ENCODE results near the gene PRICKLE4. TPM values are rescaled to one million over a fixed set of nuclear protein-coding genes. Genes with fewer than 3 reads are reported as not detected.

The PRICKLE4 gene
- total and polyA plus RNA-seq, 2 of the 13 experiments (the other 11 are each of a cell fraction or from before 2014, with no cell fraction given) = 0.92 to 1.2 TPM

DNA sequence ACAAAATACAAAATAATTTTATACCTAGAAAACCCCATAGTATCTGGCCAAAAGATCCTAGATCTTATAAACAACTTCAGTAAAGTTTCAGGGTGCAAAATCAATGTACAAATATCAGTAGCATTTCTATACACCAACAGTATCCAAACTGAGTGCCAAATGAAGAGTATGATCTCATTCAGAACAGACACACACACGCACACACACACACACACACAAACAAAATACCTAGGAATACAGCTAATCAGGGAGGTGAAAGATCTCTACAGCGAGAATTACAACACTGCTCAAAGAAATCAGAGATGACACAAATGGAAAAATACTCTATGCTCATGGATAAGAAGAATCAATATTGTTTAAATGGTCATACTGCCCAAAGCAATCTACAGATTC is 56.1 kb downstream of the PRICKLE4 start:
- Histone ChIP-seq H2AFZ (ENCODE audit: low read length) (no peak overlapping the region), H3K4me1 (ENCODE audit: insufficient read depth, low read length) (no peaks in the 10 kb centered on the region), H3K79me2 (ENCODE audit: insufficient read depth, low read length) (no peaks in the 10 kb centered on the region), H3K27ac (ENCODE audit: extremely low read length, insufficient read depth, low read length) (no peak overlapping the region), H3K27me3 (ENCODE audit: control insufficient read depth in 1 of 2, insufficient read depth in 2 of 2, low read length in 2 of 2) (no peaks in the 10 kb centered on the region), H3K4me3 (replicated peaks in 1 of 3; ENCODE audit: insufficient read depth in 1 of 3, low read depth in 2 of 3, low read length in 3 of 3) (no peak overlapping the region), H3K9me3 (ENCODE audit: low read length) (no peaks in the 10 kb centered on the region), H3K4me2 (ENCODE audit: low read depth, low read length) (no peak overlapping the region), H3K9ac (ENCODE audit: insufficient read depth, low read depth, low read length) (no peak overlapping the region), H4K20me1 (ENCODE audit: insufficient read depth, low read length) (no peaks in the 10 kb centered on the region), H3K36me3 (replicated peaks in 1 of 2; ENCODE audit: control insufficient read depth in 1 of 2, insufficient read depth in 2 of 2, low read length in 2 of 2) (no peaks in the 10 kb centered on the region)
- in situ Hi-C loops (cut with HindIII; ENCODE audit: extremely low pct_ligation_motif_present, low pct_unique_long_range_greater_than_20kb) = no loop called here
- intact Hi-C loops (cut with micrococcal nuclease; ENCODE audit: unreplicated experiment) = no loop called here
- no peak for FAIRE-seq
- ATAC-seq = no peak
- no peak for DNase-seq (ENCODE audit: low spot score)
- BruUV-seq (replicated peaks) = no TSS peak
- whole genome bisulfite sequencing (ENCODE audit: low lambda C conversion rate) = 89% methylated on average over 2 of the region's 2 CpGs
- CTCF ChIA-PET (ENCODE audit: low intra/inter-chr PET ratio, low total read pairs) = no interaction called here
- TF ChIP-seq SNRNP70 (IDR thresholded peaks at IDR 0.05; ENCODE audit: low read depth, low read length) (no peak), ZC3H13 (CRISPR knock-in tag; IDR thresholded peaks at IDR 0.05) (no peak), CENPX (CRISPR knock-in tag; IDR thresholded peaks at IDR 0.05) (no peak), EHMT2 (IDR thresholded peaks at IDR 0.05; ENCODE audit: borderline replicate concordance, low read depth, low read length) (no peak), DMAP1 (CRISPR knock-in tag; IDR thresholded peaks at IDR 0.05) (no peak), RNF2 (conservative IDR thresholded peaks at IDR 0.05; ENCODE audit: low read depth) (no peak), YEATS2 (CRISPR knock-in tag; IDR thresholded peaks at IDR 0.05; ENCODE audit: borderline replicate concordance) (no peak), SNAI1 (CRISPR knock-in tag; IDR thresholded peaks at IDR 0.05; ENCODE audit: borderline replicate concordance) (no peak), ZNF761 (CRISPR knock-in tag; conservative IDR thresholded peaks at IDR 0.05) (no peak), ZNF883 (CRISPR knock-in tag; IDR thresholded peaks at IDR 0.05; ENCODE audit: not compliant biosample characterization) (no peak)
- TF ChIP-seq, protein P1, sequence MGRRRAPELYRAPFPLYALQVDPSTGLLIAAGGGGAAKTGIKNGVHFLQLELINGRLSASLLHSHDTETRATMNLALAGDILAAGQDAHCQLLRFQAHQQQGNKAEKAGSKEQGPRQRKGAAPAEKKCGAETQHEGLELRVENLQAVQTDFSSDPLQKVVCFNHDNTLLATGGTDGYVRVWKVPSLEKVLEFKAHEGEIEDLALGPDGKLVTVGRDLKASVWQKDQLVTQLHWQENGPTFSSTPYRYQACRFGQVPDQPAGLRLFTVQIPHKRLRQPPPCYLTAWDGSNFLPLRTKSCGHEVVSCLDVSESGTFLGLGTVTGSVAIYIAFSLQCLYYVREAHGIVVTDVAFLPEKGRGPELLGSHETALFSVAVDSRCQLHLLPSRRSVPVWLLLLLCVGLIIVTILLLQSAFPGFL (CRISPR knock-in tag; IDR thresholded peaks at IDR 0.05) = no peak
- POLR2A ChIA-PET = no interaction called here

Small RNAs within 50 kb of the gene (small RNA-seq; reads per million reads assigned to genes)
- gene AL365205.2 (ENCODE audit: insufficient read depth in 2 of 3, insufficient read length in 3 of 3, low read depth in 2 of 3, low replicate concordance in 1 of 3) (0 reads per million in 3 experiments), gene AL365205.3 (ENCODE audit: insufficient read depth in 2 of 3, insufficient read length in 3 of 3, low read depth in 2 of 3, low replicate concordance in 1 of 3) (0 reads per million in 3 experiments), gene RF00393 (ENCODE audit: insufficient read depth in 2 of 3, insufficient read length in 3 of 3, low read depth in 2 of 3, low replicate concordance in 1 of 3) (0 reads per million in 3 experiments)

Other genes with a start within 250 kb of the PRICKLE4 start
- gene FOXP4, start 234.4 kb upstream of the PRICKLE4 start, total RNA-seq (2016; rRNA removed; fragmentation: Illumina TruSeq; extraction: Trizol) = 11.0 TPM in 2 replicates
- gene FOXP4, start 234.4 kb upstream of the PRICKLE4 start, polyA plus RNA-seq (2011; rRNA removed) = 12.4 and 15.9 TPM in 2 replicates
- gene MDFI, start 142.3 kb upstream of the PRICKLE4 start, total RNA-seq (2016; rRNA removed; fragmentation: Illumina TruSeq; extraction: Trizol) = not detected in 2 replicates
- 0.28 and 0.30 TPM in 2 replicates for gene MDFI, start 142.3 kb upstream of the PRICKLE4 start, polyA plus RNA-seq (2011; rRNA removed)
- 12.8 and 13.3 TPM in 2 replicates for gene TFEB, start 45.2 kb upstream of the PRICKLE4 start, total RNA-seq (2016; rRNA removed; fragmentation: Illumina TruSeq; extraction: Trizol)
- gene TFEB, start 45.2 kb upstream of the PRICKLE4 start, polyA plus RNA-seq (2011; rRNA removed) = 18.7 and 21.6 TPM in 2 replicates
- 225 and 502 TPM in 2 replicates for gene PGC, start 33.4 kb upstream of the PRICKLE4 start, total RNA-seq (2016; rRNA removed; fragmentation: Illumina TruSeq; extraction: Trizol)
- 397 and 426 TPM in 2 replicates for gene PGC, start 33.4 kb upstream of the PRICKLE4 start, polyA plus RNA-seq (2011; rRNA removed)
- gene FRS3, start 882 bp upstream of the PRICKLE4 start, total RNA-seq (2016; rRNA removed; fragmentation: Illumina TruSeq; extraction: Trizol) = 1.5 and 3.0 TPM in 2 replicates
- 7.1 and 7.4 TPM in 2 replicates for gene FRS3, start 882 bp upstream of the PRICKLE4 start, polyA plus RNA-seq (2011; rRNA removed)
- gene TOMM6, start 6.9 kb downstream of the PRICKLE4 start, total RNA-seq (2016; rRNA removed; fragmentation: Illumina TruSeq; extraction: Trizol) = 321 and 480 TPM in 2 replicates
- gene TOMM6, start 6.9 kb downstream of the PRICKLE4 start, polyA plus RNA-seq (2011; rRNA removed) = 253 and 320 TPM in 2 replicates
- gene USP49, start 114.6 kb downstream of the PRICKLE4 start, total RNA-seq (2016; rRNA removed; fragmentation: Illumina TruSeq; extraction: Trizol) = 2.9 TPM in 2 replicates
- gene USP49, start 114.6 kb downstream of the PRICKLE4 start, polyA plus RNA-seq (2011; rRNA removed) = 4.3 and 4.7 TPM in 2 replicates
- 41.1 and 56.3 TPM in 2 replicates for gene MED20, start 140.4 kb downstream of the PRICKLE4 start, total RNA-seq (2016; rRNA removed; fragmentation: Illumina TruSeq; extraction: Trizol)
- gene MED20, start 140.4 kb downstream of the PRICKLE4 start, polyA plus RNA-seq (2011; rRNA removed) = 22.7 and 28.1 TPM in 2 replicates
- gene BYSL, start 140.7 kb downstream of the PRICKLE4 start, total RNA-seq (2016; rRNA removed; fragmentation: Illumina TruSeq; extraction: Trizol) = 27.9 and 37.3 TPM in 2 replicates
- 28.6 and 37.8 TPM in 2 replicates for gene BYSL, start 140.7 kb downstream of the PRICKLE4 start, polyA plus RNA-seq (2011; rRNA removed)
- 6.9 and 7.2 TPM in 2 replicates for gene CCND3, start 161.0 kb downstream of the PRICKLE4 start, total RNA-seq (2016; rRNA removed; fragmentation: Illumina TruSeq; extraction: Trizol)
- 4.3 and 4.4 TPM in 2 replicates for gene CCND3, start 161.0 kb downstream of the PRICKLE4 start, polyA plus RNA-seq (2011; rRNA removed)

Measured in HepG2 (cell line).